Chondrocyte (in vitro differentiated cells): ENCODE measurements around the gene FGF22. TPM values are rescaled to one million over a fixed set of nuclear protein-coding genes. Genes with fewer than 3 reads are reported as not detected.

ENCODE experiments used
- DNase-seq: peaks from one replicate; pipeline ENCODE4 v3.0.0; 2021; ENCODE audit warnings: mixed read lengths, low spot score
- H3K27ac Mint-ChIP-seq: one replicate; pipeline ENCODE4 v1.8.0; 2021; ENCODE audit warnings: mild to moderate bottlenecking, moderate library complexity, mixed read lengths; ENCODE audit not compliant: unreplicated experiment
- H3K27me3 Mint-ChIP-seq: 2 replicates; pipeline ENCODE4 v1.8.0; 2021; ENCODE audit warnings: low read depth, mixed read lengths
- H3K36me3 Mint-ChIP-seq: 2 replicates; pipeline ENCODE4 v1.8.0; 2021; ENCODE audit warnings: low read depth, mixed read lengths
- H3K4me1 Mint-ChIP-seq: 2 replicates; pipeline ENCODE4 v1.8.0; 2021; ENCODE audit warnings: low read depth, mild to moderate bottlenecking, mixed read lengths
- H3K4me3 Mint-ChIP-seq: one replicate; pipeline ENCODE4 v1.8.0; 2021; ENCODE audit warnings: mild to moderate bottlenecking, moderate library complexity, mixed read lengths; ENCODE audit not compliant: unreplicated experiment
- H3K9me3 Mint-ChIP-seq: 2 replicates; pipeline ENCODE4 v1.8.0; 2021; ENCODE audit warnings: low read depth, mixed read lengths
- total RNA-seq: library from RNA; stranded (reverse); gene quantifications from 3 replicates; pipeline ENCODE4 v1.2.1, GENCODE V29; 2021
- TF ChIP-seq, protein P1 (sequence below): fragments of 200-600 bp; sonication (generic); IDR thresholded peaks from 2 replicates; pipeline ENCODE4 v1.5.0; 2021; ENCODE audit warnings: antibody characterized with exemption, mild to moderate bottlenecking, moderate library complexity

Gene FGF22
- total RNA-seq, 1 donor from 2014 or later: not detected

DNA sequence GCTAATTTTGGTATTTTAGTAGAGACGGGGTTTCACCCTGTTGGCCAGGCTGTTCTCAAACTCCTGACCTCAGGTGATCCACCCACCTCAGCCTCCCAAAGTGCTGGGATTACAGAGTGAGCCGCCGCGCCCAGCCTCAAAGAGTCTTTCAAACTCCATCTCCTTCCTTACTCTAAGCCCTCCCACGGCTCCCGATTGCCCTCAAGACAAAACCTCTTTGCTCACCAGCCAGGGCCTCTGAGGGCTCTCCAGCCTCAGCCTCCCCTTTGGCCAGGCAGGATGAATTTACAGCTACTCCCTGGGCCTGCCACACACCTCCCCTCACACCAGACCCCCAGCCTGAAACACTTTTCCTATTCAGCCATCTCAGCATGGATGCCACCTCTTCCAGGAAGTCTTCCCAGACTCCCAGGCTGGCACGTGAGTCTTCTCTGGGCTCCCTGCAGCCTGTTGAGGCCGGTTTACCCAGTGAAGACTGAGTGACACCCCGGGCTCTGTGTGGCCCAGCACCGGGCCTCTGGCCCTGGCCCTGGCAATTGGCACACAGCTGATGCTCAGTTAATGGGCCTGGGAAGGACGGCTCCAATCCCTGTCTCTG is 48.0 kb downstream of the FGF22 start:
- Mint-ChIP-seq H3K36me3 (peaks cover 2% of the 10 kb centered on the region), H3K9me3 (no peaks in the 10 kb centered on the region), H3K27me3 (no peaks in the 10 kb centered on the region), H3K27ac (no peak overlapping the region), H3K4me3 (no peak overlapping the region), H3K4me1 (no peaks in the 10 kb centered on the region)
- TF ChIP-seq, protein P1, sequence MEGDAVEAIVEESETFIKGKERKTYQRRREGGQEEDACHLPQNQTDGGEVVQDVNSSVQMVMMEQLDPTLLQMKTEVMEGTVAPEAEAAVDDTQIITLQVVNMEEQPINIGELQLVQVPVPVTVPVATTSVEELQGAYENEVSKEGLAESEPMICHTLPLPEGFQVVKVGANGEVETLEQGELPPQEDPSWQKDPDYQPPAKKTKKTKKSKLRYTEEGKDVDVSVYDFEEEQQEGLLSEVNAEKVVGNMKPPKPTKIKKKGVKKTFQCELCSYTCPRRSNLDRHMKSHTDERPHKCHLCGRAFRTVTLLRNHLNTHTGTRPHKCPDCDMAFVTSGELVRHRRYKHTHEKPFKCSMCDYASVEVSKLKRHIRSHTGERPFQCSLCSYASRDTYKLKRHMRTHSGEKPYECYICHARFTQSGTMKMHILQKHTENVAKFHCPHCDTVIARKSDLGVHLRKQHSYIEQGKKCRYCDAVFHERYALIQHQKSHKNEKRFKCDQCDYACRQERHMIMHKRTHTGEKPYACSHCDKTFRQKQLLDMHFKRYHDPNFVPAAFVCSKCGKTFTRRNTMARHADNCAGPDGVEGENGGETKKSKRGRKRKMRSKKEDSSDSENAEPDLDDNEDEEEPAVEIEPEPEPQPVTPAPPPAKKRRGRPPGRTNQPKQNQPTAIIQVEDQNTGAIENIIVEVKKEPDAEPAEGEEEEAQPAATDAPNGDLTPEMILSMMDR: no peak
- no peak for DNase-seq

DNA sequence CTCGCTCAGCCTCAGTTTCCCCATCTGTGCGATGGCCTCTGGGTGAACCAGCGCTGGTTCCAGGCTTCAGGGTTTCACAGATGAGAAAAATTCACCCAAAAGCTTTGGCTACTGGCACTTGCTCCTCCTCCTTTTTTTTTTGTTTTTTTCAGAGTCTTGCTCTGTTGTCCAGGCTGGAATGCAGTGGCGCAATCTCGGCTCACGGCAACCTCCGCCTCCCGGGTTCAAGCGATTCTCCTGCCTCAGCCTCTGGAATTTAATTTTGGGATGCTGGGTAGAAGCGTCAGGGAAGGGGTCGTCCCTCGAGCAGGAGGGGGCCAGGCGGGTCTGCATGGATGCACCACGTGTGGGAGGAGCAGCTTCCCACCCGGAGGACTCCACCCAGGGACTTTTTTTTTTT is 48.5 kb downstream of the FGF22 start:
- DNase-seq: no peak
- H3K9me3 Mint-ChIP-seq: no peaks in the 10 kb centered on the region
- H3K27me3 Mint-ChIP-seq: no peaks in the 10 kb centered on the region
- no peak overlapping the region for H3K27ac Mint-ChIP-seq
- no peaks in the 10 kb centered on the region for H3K4me1 Mint-ChIP-seq
- H3K4me3 Mint-ChIP-seq: no peak overlapping the region
- TF ChIP-seq, protein P1: no peak
- H3K36me3 Mint-ChIP-seq: no peaks in the 10 kb centered on the region

DNA sequence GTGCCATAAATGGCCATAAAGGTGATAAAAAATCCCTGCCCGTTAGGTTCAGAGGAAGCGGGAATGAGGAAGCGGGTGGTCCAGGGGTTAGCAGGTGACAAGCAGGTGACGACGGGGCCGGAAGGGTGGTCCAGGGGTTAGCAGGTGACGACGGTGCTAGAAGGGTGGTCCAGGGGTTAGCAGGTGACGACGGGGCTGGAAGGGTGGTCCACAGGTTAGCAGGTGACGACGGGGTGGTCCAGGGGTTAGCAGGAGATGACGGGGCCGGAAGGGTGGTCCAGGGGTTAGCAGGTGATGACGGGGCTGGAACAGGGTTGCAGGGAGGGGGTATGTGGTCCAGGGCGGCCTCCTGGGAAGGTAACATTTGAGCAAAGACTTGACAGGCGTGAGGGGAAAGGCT is 49.3 kb downstream of the FGF22 start:
- Mint-ChIP-seq H3K27me3 (no peaks in the 10 kb centered on the region), H3K36me3 (no peaks in the 10 kb centered on the region), H3K9me3 (no peaks in the 10 kb centered on the region), H3K27ac (no peak overlapping the region), H3K4me1 (no peaks in the 10 kb centered on the region), H3K4me3 (no peak overlapping the region)
- no peak for DNase-seq
- TF ChIP-seq, protein P1: no peak

DNA sequence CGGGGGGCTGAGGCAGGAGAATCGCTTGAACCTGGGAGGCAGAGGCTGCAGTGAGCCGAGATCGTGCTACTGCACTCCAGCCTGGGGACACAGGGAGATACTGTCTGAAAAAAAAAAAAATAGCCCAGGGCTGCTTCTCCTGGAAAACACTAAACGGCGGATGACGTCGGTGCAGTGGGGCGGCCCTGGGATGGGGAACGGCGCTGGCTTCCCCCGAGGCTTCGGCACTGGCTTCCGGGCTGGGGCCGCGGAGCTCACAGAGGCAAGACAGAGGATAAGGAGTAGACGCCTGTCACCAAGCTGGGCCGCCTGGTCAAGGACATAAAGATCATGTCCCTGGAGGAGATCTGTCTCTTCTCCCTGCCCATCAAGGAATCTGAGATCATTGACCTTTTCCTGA is 50.5 kb downstream of the FGF22 start:
- TF ChIP-seq, protein P1: no peak
- Mint-ChIP-seq H3K27ac (no peak overlapping the region), H3K27me3 (no peaks in the 10 kb centered on the region), H3K4me1 (no peaks in the 10 kb centered on the region), H3K4me3 (no peak overlapping the region), H3K9me3 (no peaks in the 10 kb centered on the region), H3K36me3 (no peaks in the 10 kb centered on the region)
- no peak for DNase-seq

Other genes starting within 250 kb of the FGF22 start
- 1.1 to 1.4 TPM (median 1.4 TPM) in 3 replicates for gene C2CD4C, start 230.7 kb upstream of the FGF22 start, total RNA-seq
- 26.9 to 50.9 TPM (median 47.8 TPM) in 3 replicates for gene SHC2, start 178.8 kb upstream of the FGF22 start, total RNA-seq
- 0.59 to 0.92 TPM (median 0.62 TPM) in 3 replicates for gene MADCAM1, start 143.4 kb upstream of the FGF22 start, total RNA-seq
- 18.3 to 22.6 TPM (median 21.3 TPM) in 3 replicates for gene TPGS1, start 132.4 kb upstream of the FGF22 start, total RNA-seq
- gene CDC34, start 108.1 kb upstream of the FGF22 start, total RNA-seq: 41.4 to 71.1 TPM (median 66.9 TPM) in 3 replicates
- not detected in 3 replicates for gene GZMM, start 95.8 kb upstream of the FGF22 start, total RNA-seq
- gene BSG, start 67.3 kb upstream of the FGF22 start, total RNA-seq: 440 to 503 TPM (median 452 TPM) in 3 replicates
- 6.2 to 6.8 TPM (median 6.7 TPM) in 3 replicates for gene HCN2, start 50.0 kb upstream of the FGF22 start, total RNA-seq
- gene POLRMT, start 6.3 kb upstream of the FGF22 start, total RNA-seq: 27.3 to 35.8 TPM (median 35.5 TPM) in 3 replicates
- 29.3 to 36.3 TPM (median 29.5 TPM) in 3 replicates for gene RNF126, start 23.3 kb downstream of the FGF22 start, total RNA-seq
- gene FSTL3, start 36.5 kb downstream of the FGF22 start, total RNA-seq: 267 to 316 TPM (median 312 TPM) in 3 replicates
- gene PRSS57, start 55.6 kb downstream of the FGF22 start, total RNA-seq: not detected in 3 replicates
- gene PALM, start 69.1 kb downstream of the FGF22 start, total RNA-seq: 166 to 182 TPM (median 175 TPM) in 3 replicates
- 1.5 to 2.2 TPM (median 1.6 TPM) in 3 replicates for gene MISP, start 111.2 kb downstream of the FGF22 start, total RNA-seq
- 281 to 343 TPM (median 285 TPM) in 3 replicates for gene PTBP1, start 157.6 kb downstream of the FGF22 start, total RNA-seq
- 5.4 to 6.8 TPM (median 6.0 TPM) in 3 replicates for gene PLPPR3, start 182.1 kb downstream of the FGF22 start, total RNA-seq
- 0.37 to 0.51 TPM in 2 of 3 replicates, not detected in the other for gene AZU1, start 188.0 kb downstream of the FGF22 start, total RNA-seq
- not detected in 3 replicates for gene PRTN3, start 201.1 kb downstream of the FGF22 start, total RNA-seq
- not detected in 3 replicates for gene ELANE, start 212.4 kb downstream of the FGF22 start, total RNA-seq
- gene CFD, start 219.8 kb downstream of the FGF22 start, total RNA-seq: 1.1 to 17.9 TPM (median 1.8 TPM) in 3 replicates